NCI-H1092 treated with DMSO at 0.1 percent for 48 hours (cell line): ENCODE results near the gene PASK.

Experiments used
- DNase-seq: peaks from one replicate; lab custom pipeline; 2025; lab: John Stamatoyannopoulos, UW

PASK gene

DNA sequence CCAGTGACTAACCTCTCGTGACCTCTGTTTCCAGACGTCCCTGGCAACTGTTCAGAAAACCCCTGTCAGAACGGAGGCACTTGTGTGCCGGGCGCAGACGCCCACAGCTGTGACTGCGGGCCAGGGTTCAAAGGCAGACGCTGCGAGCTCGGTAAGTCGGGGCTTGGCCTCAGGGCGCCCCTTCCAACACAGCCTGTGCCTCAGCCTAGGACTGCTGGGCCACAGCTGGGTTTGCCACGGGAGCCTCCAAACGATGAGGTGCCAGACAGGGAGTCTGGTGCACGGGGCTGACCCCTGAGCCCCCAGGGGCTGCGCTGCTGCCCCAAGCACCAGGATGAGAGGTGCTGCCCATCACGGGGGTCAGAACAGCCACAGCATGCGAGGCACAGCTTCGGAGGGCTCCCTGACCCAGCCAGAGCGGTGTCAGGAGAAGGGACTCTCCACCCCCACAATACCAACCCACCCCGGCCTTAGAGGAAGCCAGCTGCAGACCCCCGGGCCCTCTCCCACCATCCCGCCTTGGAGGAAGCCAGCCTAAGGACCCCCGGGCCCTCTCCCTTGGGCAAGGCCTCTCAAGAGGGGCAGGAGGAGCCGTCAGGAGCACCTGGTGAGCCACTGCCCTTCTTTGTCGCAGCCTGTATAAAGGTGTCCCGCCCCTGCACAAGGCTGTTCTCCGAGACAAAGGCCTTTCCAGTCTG, 67.5 kb downstream of the PASK start:
- no peak for DNase-seq

DNA sequence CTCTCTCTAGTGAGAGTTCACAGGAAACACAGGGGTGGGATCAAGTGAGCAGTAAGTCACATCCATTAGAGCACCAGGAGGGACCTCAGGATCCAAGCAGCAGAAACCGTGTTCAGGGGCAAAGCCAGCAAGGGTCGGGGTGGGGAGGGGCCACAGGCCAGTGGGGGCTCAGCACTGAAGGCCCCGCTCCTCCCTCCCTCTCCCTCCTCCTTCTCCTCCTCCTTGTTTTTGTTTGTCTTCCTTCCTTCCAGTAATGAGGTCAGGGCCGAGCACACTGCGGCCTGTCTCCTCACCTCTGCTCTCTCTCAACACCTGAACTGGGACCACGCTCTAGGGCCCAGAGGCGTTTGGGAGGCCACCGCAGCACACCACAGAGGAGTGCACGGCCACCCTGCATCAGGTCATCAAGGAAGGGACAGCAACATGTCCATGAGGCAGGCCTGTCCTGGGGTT, 68.1 kb downstream of the PASK start:
- DNase-seq: no peak

DNA sequence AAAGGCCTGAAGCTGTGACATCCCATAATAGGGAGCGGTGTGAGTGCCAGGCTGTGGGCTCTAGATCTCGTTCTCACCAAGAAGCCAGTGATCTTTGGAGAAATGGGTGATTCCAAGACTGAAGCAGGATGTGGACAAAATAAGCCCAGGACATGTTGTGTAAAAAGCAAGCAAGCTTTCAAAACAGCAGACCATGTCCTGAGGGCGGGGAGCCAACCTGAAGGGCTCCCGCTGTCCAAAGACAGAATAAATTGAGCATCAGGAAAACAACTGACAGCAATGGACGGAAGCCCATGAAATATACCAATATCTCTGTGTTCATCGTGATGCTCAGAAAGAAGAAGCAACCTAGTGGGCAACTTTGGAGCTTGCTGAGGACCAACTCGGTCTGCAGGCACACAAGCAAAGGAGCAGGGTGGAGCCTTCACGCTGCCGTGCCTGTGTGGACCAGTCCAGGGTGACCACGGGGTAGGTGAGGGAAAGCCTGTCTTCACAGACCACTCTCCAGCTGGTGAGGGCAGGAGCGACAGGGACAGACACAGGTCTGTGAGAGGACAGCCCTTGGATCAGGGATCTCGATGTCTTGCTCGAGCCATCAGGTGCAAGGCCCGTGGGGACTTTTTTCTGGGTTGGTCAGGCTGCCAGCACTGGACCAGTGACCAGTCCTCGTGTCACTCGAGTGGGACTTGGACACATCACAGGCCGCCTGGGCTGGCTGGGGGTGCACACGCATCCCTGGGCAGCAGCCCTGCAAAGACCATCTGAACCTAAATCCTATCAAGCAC, 68.7 kb downstream of the PASK start:
- no peak for DNase-seq

DNA sequence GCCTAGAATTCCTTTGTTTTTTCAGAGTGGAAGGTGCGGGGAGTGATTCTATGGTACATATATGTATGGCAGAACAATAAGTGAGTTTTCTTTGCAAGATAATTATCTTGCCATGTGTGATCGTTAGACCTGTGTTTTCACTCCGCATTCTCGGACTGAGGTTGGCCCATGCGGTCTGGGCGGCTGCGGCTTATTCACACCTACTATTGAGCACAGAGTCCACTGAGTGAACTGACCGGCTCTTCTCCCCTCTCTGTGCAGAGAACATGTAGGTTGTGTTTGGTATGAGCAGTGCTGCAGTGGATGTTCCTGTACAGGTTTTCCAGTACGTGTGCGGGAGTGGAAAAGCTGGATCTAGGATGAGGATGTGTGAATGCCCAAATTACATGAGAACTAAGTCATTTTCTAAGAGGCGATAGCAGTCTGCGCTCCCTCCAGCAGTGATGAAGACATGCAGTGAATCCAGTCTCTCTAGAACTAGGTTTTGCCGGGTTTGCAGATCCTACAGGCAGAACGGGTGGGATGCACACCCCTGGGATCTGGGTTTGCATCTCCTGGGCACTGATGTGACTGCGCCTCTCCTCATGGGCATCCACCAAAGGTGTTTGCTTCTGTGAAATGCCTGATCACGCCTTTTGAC, 74.3 kb downstream of the PASK start:
- DNase-seq: no peak

DNA sequence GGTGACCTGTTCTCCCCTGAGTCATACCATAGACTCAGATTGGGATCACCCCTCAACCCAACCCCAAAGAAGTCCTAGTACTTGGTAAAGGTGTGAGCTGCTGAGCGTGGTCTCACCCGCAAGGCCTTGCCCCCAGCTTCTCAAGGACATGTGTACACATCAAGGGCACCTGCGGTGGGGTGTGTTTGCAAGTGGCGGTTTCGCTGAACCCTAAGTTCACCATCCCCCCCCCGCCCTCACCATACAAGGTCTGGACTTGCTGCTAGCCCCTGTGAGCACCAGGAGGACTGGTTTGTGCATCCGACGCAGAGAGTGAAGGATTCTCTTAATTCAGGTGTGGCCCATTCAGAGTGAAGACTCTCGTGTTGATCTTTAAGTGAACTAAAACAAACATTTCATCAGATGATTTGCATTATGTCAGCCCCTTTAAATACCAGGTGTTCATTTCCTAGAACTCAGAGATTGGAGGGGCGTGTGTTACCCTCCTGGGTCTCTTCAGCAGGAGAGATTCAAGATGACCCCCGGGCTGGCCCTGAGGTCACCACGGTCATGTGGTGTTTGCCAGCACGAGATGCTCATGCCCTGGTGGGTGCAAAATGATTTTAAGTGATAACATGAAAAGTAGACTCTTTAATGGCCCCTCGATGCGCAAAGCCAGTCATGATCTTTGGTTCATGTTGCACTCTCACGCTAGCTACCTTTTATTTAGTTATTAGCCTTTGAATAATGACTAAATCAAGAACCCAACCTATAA, 75.0 kb downstream of the PASK start:
- no peak for DNase-seq

DNA sequence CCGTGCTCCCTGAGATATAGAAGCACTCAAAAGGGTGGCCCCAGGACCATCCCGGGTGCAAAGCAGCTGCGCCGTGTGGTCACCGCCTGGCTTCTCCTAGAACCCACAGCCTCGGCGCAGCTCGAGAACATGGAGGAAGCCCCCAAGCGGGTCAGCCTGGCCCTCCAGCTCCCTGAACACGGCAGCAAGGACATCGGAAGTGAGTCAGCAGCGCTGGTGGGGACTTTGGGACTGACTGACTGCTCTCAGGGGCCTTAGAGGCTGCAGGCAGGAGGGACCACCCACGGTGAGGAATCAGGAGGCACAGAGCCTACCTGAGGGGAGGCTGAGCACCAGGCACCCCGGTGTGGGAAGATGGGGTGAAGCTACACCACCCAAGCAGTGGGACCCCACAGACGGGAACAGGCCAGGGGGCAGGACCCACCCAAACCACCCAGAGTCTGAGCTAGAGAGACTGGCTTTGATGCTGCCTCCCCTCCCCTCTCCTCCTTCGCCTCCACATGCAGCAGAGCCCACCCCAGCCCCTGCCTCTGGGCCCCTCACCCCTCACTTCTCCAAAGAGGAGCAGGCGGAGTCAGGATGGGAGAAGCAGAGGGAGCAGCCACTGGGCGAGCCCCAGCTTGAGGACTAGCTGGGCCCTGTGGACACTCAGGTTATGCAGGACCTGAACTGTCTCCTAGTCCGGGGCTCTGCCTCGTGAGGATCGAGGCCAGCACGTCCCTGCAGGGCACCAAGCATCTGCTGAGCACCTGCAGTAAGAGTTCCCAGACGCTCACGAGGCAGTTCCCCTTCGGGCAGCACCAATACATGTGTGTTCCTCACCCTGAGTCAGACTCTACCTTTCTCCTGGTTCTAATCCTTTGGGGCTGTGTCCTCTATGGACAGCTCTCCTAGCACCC, 75.9 kb downstream of the PASK start:
- DNase-seq: no peak

DNA sequence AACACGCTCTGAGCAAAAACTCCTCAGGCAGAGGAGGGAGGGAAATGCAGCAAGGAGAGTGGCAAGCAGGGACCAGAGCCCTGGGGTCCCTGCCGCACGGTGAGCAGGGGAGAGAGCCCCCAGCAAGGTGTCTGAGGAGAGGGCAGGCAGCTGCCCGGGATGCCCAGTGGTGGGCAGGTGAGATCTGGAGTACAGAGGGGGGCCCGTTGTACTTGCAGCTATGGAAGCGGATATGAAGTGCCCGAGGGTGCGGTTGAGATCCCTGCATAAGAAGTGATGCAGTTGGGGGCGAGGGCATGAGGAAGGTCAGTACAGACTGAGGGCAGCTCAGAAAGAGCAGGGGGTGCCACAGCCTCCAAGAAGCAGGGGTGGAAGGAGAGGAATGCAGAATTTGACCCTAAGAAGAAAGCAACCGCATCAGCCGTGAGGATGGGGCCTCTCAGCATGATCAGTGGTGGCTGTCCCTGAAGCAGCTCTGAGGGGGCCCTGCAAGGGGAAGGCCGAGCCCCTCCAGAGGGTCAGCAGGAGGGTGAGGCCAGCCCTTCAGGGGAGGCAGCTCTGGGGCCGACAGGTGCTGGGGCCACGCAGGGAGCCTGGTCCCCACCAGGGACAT, 76.6 kb downstream of the PASK start:
- no peak for DNase-seq

DNA sequence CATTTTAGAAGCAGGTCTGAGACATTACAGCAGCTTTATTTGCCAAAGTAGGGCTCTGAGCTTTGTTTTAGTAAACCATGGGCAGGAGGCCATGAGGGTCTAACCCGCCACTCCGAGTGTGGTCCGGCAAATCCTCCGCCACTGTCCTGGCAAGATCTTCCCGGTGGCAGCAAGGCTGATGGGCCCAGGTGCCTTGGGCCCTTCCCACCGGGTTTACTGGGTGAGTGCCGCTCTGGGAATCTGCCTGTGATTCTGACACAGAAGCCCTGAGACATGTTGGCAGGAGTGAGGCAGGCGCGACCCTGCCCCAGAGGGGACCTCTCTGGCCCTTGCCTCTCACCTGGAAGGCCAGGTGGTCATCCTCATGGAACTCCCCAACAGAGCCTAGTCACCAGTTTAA, 77.1 kb downstream of the PASK start:
- DNase-seq: no peak

DNA sequence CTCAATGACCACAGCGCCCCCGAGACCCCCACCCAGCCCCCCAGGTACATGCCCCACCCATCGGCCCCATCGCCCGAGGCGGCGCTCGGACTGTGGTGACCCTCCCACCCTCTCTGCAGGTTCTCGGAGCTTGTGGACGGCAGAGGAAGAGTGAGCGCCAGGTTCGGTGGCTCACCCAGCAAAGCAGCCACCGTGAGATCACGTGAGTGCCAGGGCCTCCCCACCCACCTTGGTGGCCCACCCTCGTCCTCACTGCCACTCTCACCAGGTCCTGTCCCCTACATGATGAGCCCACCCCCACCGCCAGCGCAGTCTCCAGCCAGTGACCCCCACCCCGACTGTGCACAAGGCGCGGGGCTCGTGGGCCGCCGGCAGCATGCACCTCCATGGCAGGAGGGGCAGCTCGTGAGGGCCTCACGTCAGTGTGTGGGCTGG, 77.6 kb downstream of the PASK start:
- DNase-seq: no peak

DNA sequence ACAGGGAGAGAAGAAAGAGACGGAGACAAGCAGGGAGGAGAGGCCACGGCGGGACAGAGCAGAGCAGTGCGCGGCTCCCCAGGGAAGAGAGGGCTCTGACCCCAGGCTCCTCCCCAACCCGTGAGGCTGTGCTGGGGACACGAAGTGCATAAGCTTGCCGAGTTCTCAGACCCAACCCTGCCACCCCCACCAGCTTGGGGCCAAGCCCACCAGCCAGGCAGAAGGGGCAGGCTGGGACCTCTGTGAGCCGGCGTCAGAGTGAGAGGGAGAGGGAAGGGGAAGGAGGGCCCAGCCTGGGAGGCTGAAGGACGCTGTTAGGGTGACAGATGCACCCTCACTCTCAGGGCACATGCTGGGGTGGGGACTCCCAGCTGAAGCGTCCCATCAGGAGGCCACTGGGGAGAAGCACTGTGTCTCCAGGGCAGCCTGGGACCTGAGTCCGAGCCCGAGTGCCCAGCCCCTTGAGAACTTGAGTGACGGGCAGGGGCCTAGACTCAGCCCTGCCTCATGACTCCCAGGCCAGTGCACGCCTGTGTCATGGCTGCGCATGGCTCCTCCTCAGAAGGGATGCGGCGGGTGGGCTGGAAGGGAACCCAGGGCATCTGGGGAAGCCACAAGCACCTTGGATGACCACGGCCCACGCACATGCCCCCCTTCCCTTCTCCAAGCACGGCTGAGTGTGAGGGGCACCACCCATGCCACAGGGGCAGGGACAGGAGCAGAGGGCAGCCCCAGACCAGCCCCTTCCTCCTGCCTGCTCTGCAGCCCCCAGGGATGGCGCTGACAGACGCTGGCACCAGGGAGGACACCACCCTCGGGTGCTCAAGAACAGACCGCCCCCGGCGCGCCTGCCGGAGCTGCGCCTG, 78.2 kb downstream of the PASK start:
- DNase-seq: no peak

DNA sequence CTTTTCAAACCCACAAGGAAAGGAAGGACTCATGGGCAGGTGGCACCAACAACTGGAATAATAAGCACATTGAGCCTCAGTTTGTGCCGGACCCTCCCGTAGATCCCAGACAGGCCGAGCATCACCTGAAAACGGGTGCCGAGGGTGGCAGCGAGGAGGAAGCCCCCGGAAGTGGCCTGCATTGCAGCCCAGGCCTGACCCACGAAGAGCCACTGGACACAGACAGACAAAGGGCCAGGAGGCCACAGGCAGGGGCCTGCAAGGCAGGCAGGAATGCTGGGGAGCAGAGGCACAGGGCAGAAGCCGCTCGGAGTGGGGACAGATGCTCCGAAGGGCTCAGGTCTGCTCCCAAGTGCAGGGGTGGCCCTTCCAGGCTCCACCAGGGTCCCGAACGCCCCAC, 78.9 kb downstream of the PASK start:
- no peak for DNase-seq

DNA sequence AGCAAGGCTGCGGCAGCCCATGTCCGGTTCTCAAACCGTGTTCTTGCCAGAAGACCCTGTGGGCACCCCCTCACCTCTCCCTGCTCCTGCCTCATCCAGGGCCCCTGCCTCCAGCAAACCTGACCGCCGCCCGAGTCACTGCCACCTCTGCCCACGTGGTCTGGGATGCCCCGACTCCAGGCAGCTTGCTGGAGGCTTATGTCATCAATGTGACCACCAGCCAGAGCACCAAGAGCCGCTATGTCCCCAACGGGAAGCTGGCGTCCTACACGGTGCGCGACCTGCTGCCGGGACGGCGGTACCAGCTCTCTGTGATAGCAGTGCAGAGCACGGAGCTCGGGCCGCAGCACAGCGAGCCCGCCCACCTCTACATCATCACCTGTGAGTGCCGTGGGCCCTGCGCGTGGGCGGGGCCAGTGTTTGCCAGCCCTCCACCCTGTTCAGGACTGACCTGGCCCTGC, 79.4 kb downstream of the PASK start:
- DNase-seq: no peak

DNA sequence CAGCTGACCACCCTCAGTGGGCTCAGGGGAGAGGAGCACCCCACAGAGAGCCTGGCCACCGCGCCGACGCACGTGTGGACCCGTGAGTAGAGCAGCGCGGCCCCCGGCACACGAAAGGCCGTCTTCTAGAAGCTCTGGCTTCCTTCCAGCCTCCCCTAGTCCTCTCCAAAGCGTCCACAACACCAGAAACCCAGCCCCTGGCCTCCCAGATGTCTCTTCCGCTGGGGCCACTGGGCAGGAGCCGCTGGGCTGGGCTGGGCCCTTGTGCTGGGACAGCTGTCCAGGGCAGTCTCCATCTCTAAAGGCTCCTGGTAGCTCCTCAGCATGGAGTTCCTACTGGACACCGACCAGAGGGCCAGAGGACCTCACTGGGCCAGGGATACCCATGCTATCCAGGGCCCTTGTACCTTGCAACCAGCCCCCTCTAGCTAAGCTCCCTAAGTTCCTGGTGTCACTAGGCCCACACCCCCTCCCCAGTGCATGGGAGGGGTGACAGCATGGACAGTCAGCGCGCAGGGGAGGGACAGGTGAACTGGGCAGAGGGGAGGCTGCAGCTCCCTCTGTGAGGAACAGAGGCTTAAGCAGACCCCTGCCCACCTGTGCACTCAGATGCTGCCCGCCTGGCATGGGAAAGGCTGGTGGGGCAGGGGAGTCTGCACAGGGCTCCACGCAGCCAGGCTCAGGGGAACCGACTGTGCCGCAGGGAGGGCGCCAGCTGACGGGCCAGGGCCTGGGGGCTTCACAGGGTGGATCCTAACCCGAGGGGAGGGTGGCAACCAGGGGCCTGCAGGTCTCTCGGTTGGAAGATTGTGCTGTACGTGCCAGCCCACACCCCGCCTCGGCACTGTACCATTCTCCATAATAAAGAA, 80.1 kb downstream of the PASK start:
- no peak for DNase-seq

DNA sequence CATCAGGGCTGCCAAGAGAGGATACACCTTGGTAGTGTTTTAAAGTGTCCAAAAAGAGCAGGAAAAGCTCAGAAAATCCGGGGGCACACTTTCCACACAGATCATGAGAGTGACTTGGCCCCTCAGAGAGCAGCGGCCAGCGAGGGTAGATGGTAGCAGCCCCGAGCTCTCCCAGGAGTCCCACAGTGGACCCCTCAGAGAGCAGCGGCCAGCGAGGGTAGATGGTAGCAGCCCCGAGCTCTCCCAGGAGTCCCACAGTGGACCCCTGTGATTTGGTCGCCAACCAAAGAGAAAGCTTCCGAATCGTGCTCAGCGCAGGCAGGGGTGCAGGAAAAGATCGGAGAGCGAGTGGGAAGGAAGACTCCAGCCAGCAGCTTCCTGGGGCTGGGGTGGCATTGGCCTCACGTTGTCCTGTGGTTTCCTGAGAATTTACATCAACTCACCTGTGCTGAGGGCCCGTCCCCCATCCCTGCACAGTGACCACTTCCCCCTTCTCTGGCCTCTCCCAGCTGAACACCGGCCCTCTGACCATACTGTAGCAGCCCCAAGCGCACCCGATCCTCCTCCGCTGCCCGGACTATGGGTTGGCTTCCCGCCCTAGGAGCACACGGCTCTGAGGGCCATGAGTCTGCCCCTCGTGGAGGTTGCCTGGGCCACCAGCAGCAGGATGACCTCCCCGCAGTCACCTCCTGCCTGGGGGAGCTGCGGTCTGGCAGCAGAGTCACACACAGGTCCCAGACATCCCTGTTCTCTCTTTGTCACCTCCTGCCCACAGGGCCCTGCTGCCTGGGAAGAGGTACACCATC, 80.9 kb downstream of the PASK start:
- no peak for DNase-seq

DNA sequence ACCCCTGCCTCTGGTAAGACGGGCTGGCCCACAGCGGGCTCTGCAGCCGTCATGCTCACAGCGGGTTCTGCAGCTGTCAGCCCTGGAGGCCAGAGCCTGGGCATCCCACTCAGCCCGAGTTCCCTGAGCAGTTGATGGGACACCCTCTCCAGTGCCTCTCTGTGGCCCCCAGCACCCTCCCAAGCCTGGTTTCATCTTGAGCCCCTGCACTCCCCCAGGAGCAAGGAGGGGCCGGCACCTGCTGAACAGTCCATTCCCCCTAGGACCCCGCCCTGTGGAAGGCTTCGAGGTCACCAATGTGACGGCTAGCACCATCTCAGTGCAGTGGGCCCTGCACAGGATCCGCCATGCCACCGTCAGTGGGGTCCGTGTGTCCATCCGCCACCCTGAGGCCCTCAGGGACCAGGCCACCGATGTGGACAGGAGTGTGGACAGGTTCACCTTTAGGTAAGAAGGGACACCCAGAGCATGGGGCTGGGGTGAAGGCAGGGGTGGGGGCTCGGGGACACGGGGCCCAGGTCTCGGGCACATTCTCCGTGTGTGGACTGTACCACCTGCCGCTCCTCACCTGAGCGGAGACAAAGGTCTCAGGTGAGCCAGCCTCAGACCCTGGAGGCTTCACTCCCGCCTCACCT, 81.7 kb downstream of the PASK start:
- no peak for DNase-seq

DNA sequence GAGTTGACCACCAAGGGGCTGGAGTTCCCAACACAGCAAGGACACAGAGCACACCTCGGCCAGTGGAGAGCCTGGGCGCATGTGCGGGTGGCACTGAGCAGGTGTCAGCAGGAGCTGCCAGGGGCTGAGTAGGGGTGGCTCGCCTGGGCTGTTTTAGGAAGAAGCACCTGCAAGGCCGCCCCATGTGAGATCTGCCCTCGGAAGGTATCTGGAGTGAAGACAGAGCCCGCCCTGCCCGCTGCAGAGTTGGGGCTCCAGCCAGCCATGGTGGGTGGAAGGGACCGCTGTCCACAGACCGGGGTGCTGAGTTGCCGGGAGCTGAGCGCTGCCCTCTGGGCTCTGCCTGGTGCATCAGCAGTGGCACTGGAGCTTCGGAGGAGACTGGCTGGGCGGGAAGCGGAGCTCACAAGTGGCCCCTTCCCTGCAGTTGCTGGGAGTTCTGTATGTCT, 82.4 kb downstream of the PASK start:
- DNase-seq: no peak

DNA sequence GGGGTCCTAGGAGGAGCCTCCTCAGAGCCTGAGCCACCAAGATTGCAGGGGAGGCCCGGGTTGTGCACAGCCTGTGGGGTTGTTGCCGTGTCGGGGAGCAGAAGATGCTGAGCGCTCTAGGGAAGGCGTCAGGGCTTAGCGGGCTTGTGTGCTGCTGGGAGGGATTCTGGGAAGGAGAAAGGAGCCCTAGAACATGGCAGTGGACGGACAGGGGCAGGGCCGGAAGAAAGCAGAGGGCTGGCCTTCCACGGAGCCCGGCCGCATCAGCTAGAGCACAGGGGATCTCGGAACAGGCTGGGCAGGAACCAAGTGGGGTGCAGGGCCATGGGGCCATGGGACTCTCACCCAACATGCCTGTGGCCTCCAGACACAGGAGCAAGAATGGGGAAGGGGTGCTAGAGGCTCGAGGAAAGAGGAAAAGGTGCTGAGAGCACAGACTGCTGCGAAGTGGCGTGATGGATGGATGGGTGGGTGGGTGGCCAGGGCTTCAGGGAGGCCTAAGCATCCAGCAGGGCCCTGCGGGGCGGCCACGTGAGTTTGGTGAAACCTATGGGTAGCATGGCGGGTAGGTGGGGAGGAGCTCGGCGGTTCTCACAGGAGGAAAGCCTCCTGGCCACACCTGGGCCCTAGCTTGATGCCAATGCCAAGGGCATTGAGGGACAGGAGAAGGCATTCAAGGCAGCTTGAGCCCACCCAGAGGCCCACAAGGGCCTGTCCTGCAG, 82.9 kb downstream of the PASK start:
- no peak for DNase-seq
